GM12872 (cell line): ENCODE data around the gene ERBB4.

Source experiments
- TF ChIP-seq, protein P1 (sequence below): IDR thresholded peaks from 3 replicates; pipeline ENCODE4 v1.5.1; 2011; ENCODE audit warnings: low read depth, mild to moderate bottlenecking, low read length, moderate library complexity; ENCODE audit not compliant: insufficient read depth

The ERBB4 gene

DNA sequence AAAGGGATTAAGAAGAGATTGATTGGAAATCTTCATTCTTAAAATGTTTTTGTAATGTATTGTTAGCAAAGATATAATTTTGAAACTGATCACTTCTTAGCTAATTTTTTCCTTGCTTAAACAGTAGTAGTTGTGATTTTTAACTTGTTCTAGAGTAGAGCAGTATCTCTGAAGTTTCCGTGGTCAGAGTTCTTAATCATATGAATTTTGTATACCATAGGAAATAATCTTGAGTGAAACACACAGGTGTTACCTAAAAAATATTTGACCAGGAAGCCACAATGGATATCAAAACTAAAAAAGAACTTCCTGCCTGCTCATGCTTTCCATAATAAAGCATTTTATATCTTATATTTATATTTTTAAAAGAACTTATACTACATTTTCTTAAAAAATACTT is 907.1 kb downstream of the ERBB4 start:
- TF ChIP-seq, protein P1, sequence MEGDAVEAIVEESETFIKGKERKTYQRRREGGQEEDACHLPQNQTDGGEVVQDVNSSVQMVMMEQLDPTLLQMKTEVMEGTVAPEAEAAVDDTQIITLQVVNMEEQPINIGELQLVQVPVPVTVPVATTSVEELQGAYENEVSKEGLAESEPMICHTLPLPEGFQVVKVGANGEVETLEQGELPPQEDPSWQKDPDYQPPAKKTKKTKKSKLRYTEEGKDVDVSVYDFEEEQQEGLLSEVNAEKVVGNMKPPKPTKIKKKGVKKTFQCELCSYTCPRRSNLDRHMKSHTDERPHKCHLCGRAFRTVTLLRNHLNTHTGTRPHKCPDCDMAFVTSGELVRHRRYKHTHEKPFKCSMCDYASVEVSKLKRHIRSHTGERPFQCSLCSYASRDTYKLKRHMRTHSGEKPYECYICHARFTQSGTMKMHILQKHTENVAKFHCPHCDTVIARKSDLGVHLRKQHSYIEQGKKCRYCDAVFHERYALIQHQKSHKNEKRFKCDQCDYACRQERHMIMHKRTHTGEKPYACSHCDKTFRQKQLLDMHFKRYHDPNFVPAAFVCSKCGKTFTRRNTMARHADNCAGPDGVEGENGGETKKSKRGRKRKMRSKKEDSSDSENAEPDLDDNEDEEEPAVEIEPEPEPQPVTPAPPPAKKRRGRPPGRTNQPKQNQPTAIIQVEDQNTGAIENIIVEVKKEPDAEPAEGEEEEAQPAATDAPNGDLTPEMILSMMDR: no peak

DNA sequence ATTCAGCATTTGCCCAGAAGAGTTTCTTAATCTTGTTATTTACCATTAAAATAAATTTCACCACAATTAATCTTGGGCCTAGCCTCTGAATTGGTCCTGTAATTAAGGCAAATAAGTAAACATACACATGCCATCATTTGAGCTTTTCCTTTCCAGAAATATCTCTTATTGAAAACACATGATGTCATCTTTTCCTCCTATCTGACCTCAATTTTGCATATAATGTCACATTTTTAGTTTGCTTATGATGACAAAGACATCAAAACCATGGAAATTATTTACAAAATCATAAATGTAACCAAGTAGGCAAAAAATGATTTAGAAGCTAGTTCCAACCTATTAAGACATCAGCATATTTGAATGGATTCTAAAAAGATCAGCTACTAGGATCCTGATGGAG is 915.5 kb downstream of the ERBB4 start:
- TF ChIP-seq, protein P1: no peak

DNA sequence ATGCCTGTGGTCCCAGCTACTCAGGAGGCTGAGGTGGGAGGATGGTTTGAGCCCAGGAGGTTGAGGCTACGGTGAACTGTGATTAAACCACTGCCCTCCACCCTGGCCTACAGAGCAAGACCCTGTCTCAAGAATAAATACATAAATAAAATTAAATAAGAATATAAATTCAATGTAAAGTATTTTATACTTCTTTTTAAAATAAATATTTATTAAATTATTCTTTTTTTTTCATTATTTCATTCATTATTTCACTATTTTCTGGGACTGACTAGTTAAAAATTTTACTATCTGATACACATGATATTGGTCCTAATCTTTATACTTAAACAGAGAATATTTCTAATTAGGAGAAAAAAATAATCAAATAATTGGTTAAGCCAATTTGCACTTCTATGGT is 917.6 kb downstream of the ERBB4 start:
- TF ChIP-seq, protein P1: no peak

DNA sequence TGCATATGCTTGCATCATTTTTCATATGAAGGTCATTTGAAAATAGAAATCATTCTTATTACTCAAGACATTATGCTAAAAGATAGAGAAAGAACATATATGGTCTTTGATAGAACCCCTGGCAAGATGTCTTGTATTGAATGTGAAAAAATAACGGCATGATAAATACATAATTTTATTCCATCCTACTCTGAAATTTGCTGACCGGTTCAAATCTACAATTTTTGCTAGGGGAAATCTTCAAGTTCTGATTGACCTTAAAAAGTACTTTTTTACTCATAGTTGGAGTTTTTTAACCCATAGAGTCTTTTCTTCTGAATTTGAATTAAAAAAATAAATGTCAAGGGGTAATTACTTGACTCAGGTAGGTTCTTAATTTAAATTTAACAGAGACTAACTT is 920.8 kb downstream of the ERBB4 start:
- TF ChIP-seq, protein P1: no peak

DNA sequence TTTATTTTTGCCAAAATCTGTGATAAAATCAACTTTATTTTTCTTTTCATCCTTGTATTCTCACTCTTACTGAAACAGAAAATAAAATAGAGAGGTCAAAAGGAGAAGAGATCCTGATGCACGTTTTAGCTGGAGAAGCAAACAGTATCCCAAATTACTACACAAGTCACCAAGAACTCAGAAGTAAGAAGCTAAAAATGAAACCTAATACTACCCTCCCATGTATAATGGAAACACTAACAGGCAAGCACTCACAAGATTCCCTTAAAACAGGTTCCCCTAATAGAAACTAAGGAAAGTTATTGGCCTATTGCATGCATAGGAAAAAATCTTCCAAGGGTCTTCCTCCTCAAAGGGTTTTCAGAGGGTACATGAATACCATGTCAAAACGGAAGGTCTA is 927.0 kb downstream of the ERBB4 start:
- TF ChIP-seq, protein P1: no peak

DNA sequence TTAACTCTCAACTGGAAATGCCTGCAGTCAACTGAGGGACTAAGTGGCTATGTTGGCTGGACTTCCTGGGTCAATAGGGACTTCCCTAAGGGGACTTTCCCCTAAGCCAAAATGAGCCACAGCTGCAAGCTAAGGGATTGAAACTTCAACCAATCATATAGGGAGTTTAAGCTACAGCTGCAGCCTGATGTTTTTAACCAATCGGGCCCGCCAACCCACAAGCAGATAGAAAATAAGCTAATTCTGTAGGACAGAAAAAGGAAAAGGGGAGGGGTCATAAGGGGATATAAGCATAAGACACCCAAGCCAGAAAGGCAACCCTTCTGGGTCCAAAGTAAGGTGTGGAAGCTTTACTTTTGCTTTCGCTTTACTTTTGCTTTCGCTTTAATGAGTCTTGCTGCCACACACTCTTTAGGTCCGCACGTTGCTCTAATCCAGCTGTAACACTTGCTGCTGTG is 927.5 kb downstream of the ERBB4 start:
- TF ChIP-seq, protein P1: no peak

DNA sequence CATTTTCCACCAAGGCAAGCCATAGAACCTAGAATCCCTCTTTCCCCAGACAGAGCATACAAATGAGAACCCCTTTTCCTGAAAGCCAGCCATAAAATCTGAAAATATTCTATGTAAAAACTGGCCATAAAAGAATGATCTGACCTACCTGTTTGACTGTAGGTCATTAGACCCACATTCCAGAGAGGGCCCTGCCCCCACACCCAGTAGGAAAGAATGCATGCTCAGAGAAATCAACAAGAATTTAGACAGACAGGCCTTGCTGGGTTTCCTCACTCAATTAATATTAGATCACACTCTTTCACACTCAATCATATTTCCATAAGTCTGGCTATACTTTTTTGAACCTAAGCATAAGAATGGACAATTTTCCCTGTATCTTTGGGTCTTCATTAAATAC is 929.5 kb downstream of the ERBB4 start:
- TF ChIP-seq, protein P1: no peak

DNA sequence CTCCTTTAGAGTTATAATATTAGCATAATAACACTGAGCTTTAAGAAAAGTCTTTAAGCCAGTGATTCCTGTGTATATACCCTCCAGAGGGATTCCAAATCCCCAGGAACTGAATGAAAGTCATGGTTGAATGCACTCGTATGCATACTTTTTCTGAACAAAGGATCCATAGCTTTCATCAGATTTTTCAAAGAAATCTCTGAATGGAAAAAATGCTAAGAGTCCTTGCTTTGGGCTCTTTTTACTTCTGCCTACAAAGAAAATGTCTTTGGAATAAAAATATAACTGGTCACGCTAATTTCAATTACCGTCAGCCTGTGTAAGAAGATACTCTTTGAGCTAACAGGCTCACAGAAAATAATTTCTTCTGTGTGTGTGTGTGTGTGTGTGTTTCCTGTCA is 939.5 kb downstream of the ERBB4 start:
- TF ChIP-seq, protein P1: no peak
